ENCODE data around the gene PAIP2. TPM values are rescaled to one million over a fixed set of nuclear protein-coding genes. Genes with fewer than 3 reads are reported as not detected.

The PAIP2 gene
- total RNA-seq, 1 donor from 2014 or later: 88.2 TPM

DNA sequence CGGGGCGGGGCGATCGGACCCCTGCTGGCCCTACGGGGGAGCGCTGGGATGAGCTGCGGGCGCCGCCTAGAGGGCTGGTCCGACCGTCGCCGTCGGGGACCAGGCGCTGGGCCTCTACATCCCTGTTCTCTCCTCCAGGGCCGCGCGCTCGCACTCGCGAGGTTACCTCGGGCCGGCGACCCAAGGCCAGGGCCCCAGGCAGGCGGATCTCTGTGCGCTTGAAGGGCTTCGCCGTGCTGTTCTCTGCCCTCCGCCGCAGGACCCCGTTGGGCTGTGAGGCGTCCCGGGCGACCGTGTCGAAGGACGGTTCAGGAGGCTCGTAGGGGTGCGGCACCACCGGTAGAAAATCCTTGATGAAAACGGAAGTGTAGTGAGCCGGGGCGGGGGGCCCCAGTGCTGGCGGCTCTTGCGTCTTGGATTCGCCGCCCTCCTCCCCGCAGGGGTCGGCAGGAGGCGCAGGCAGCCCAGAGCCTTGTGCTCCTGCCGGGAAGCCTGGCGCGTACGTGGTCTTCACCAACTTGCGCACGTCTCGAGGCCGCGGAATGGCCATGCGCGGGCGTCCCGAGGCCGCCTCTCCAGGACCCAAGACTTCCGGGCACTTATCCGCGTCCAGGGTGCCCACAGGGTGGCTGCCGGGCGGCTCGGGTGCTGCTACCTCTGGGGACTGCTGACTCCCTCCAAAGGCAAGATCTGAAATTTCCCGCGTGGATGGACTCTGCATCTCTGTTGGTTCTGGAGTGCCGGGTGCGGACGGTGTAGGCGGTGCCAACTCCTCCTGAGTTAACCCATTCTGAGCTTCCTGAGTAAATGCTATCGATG lies 51.2 kb downstream of the PAIP2 start:
- H3K4me3 Mint-ChIP-seq: peak overlapping the region; percentile 68
- TF ChIP-seq, protein P1, sequence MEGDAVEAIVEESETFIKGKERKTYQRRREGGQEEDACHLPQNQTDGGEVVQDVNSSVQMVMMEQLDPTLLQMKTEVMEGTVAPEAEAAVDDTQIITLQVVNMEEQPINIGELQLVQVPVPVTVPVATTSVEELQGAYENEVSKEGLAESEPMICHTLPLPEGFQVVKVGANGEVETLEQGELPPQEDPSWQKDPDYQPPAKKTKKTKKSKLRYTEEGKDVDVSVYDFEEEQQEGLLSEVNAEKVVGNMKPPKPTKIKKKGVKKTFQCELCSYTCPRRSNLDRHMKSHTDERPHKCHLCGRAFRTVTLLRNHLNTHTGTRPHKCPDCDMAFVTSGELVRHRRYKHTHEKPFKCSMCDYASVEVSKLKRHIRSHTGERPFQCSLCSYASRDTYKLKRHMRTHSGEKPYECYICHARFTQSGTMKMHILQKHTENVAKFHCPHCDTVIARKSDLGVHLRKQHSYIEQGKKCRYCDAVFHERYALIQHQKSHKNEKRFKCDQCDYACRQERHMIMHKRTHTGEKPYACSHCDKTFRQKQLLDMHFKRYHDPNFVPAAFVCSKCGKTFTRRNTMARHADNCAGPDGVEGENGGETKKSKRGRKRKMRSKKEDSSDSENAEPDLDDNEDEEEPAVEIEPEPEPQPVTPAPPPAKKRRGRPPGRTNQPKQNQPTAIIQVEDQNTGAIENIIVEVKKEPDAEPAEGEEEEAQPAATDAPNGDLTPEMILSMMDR (IDR thresholded peaks at IDR 0.05; ENCODE audit: unreplicated experiment): no peak
- H3K27ac Mint-ChIP-seq: no peak overlapping the region
- peaks cover 61% of the 10 kb centered on the region for H3K27me3 Mint-ChIP-seq (ENCODE audit: low read depth)
- H3K4me1 Mint-ChIP-seq: peaks cover 13% of the 10 kb centered on the region
- H3K36me3 Mint-ChIP-seq: no peaks in the 10 kb centered on the region
- no peaks in the 10 kb centered on the region for H3K9me3 Mint-ChIP-seq
- DNase-seq (ENCODE audit: low spot score in 2 of 2, unreplicated experiment in 2 of 2): peak in 1 of 2 experiments; percentile 68

DNA sequence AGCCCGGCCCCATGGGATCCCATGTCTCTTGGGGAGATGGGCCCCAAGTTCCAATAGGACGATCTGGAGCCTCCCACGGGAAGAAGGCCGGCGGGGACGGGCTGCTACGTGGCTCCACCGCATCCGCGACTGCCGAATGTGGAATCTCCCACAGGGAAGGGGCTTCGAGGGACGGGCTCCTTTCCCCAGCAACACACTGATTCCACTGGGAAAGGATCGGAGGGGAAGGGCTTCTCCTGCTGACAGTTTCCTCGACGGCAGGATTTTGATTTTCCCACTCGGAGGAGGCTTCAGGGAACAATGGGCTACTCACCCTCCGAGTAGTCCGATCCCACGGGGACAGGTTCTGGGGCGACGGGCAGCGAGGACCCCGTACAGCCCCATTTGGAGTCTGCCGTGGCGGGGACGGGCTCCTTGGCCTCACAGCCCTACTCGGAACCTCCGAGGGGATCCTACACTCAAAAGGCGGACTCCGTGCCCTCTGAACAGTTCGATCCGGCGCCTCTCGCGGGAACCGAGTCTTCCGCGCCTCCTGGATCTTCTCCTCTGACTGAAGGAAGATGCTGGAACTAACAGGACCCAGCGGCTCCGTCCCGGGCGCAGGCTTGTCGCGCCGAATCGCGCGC lies 52.0 kb downstream of the PAIP2 start:
- H3K4me3 Mint-ChIP-seq: peak overlapping the region; percentile 68
- peaks cover 13% of the 10 kb centered on the region for H3K4me1 Mint-ChIP-seq
- H3K27me3 Mint-ChIP-seq (ENCODE audit: low read depth): peaks cover 61% of the 10 kb centered on the region
- H3K27ac Mint-ChIP-seq: no peak overlapping the region
- no peaks in the 10 kb centered on the region for H3K36me3 Mint-ChIP-seq
- H3K9me3 Mint-ChIP-seq: no peaks in the 10 kb centered on the region
- TF ChIP-seq, protein P1 (IDR thresholded peaks at IDR 0.05; ENCODE audit: unreplicated experiment): no peak
- DNase-seq (ENCODE audit: low spot score in 2 of 2, unreplicated experiment in 2 of 2): no peak

DNA sequence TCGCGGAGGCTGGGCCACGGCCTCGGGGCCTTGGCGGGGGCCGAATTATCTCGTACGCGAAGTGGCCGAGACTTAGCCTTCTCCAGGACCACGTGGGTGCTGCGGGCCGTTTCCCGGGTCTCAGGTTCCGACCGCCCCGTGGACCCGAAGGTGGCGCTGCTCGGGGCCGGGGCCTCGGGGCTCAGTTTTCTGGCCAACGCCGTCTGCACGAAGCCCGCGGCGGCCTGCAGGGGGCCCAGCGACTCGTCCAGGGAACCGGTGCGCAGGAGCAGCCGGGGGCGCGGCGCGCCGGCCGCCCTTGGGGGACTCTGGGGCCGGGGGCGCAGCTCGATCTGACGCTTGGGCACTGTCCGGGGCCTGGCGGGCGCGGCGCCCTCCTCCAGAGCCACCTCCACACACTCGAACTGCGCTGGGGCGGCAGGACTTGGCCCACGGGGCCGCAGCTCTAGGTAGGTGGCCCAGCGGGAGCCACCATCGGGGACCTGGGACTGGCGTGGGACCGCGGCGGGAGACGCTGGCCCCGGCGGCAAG lies 52.5 kb downstream of the PAIP2 start:
- DNase-seq (ENCODE audit: low spot score in 2 of 2, unreplicated experiment in 2 of 2): peak in 1 of 2 experiments; percentile 69
- peak overlapping the region; percentile 68 for H3K4me3 Mint-ChIP-seq

DNA sequence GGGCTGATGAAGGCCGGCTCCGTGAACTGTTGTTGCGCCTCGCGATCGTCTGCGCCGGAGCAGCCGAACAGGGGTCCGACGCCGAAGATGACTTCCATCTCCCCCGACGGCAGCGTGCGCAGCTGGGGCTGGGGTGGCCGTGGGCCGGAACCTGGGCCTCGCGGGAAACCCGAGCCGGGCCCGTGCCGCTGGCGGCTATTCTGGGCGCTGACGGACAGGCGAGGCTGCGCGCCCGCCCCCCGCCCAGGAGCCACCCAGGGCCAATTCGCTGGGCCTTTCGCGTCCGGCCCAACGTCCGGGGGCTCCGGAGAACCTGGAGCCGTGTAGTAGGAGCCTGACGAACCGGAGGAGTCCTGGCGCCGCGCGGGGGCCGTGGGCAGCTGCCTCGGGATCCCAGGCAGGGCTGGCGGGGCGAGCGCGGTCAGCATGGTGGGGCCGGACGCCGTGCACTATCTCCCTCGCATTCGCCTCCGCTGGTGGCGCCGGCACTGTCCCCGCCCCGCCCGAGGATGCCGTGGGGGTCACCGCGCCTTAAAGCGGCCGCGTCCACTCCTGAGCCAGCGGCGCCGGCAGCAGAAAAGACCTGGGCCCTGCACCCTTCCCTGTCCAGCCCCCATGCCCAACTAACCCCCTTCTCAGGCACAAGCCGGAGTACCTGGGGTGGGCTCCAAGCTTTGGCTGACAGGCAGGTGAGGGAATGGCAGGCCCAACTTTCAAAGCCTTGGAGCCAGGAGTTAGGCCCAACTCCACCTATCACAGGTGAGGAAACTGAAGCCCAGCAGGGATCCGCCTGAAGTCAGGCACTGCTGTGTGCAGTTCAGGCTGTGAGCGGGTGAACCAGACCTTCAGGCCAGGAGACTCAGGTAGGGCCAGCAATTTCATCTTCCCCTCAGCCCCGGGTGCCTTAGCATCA lies 53.3 kb downstream of the PAIP2 start, which contains the start of gene PROB1:
PROB1 (minus strand) TSS at position 451 of the 913 bp plus-strand sequence; CDS start at position 428, 23 bp downstream.
- H3K27me3 Mint-ChIP-seq (ENCODE audit: low read depth): peaks cover 61% of the 10 kb centered on the region
- peaks cover 4% of the 10 kb centered on the region for H3K36me3 Mint-ChIP-seq
- no peaks in the 10 kb centered on the region for H3K9me3 Mint-ChIP-seq
- peak within 1 kb of the TSS; percentile 68 for H3K4me3 Mint-ChIP-seq
- no peak within 1 kb of the TSS for H3K27ac Mint-ChIP-seq
- DNase-seq (ENCODE audit: low spot score in 2 of 2, unreplicated experiment in 2 of 2): no peak
- H3K4me1 Mint-ChIP-seq: peaks cover 13% of the 10 kb centered on the region
- TF ChIP-seq, protein P1 (IDR thresholded peaks at IDR 0.05; ENCODE audit: unreplicated experiment): no peak

More for the DNA sequence above, 52.5 kb downstream of the PAIP2 start:
- Mint-ChIP-seq H3K27ac (no peak overlapping the region), H3K27me3 (ENCODE audit: low read depth) (peaks cover 61% of the 10 kb centered on the region), H3K9me3 (no peaks in the 10 kb centered on the region), H3K4me1 (peaks cover 13% of the 10 kb centered on the region), H3K36me3 (peaks cover under 1% of the 10 kb centered on the region)
- TF ChIP-seq, protein P1 (IDR thresholded peaks at IDR 0.05; ENCODE audit: unreplicated experiment): peak; percentile 57
